HG03558 (cell line): Measurements from ENCODE around the gene C19orf44.
"Not testable (repeated sequence)": the region's sequence is repeated elsewhere in the genome, so short reads cannot be mapped to it uniquely, and the experiment has no call there.

Source experiments
- ATAC-seq: cut with Tn5 transposase; IDR thresholded peaks from one replicate; pipeline ENCODE4 v1.9.1; 2021; ENCODE audit warnings: moderate number of reproducible peaks; ENCODE audit not compliant: unreplicated experiment; ENCODE audit errors: extremely low read depth

Gene C19orf44

GRCh38 chr19:16495982-16496612 lies at the start of gene C19orf44, which contains the start of gene CALR3:
C19orf44 (plus strand) TSS chr19:16496394; CDS start chr19:16500793, 4,399 bp downstream.
CALR3 (minus strand) TSS chr19:16496167; CDS start chr19:16496129, 38 bp downstream.
- peak; percentile 82 for ATAC-seq

- ATAC-seq, result no peak
These were observed 49.3 kb upstream of the C19orf44 start for GRCh38 chr19:16446724-16447368.

- ATAC-seq, result not testable (repeated sequence)
These were observed 47.3 kb upstream of the C19orf44 start for GRCh38 chr19:16448872-16449271.

DNA sequence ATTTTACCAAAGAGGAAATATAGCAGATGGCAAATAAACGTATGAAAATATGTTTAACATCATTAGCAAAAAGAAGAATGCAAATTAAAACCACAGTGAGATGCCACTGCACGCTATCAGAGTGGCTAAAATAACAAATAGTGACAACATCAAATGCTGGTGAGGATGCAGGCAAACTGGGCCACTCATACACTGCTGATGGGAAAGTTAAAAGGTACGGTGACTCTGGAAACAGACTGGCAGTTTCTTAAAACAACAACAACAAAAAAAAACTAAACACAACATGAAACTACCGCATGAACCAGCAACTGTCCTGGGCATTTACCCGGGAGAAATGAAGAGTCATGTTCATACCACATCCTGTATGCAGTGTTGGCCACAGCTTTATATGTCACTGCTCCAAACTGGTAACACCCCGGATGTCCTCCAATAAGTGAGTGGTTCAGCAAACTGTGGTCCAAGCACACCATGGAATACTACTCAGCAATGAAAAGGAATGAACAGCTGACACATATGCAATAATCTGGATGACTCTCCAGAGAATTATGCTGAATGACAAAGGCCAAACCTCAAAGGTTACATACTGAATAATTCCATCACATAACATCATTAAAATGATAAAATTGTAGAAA lies 46.7 kb upstream of the C19orf44 start:
- no peak for ATAC-seq

DNA sequence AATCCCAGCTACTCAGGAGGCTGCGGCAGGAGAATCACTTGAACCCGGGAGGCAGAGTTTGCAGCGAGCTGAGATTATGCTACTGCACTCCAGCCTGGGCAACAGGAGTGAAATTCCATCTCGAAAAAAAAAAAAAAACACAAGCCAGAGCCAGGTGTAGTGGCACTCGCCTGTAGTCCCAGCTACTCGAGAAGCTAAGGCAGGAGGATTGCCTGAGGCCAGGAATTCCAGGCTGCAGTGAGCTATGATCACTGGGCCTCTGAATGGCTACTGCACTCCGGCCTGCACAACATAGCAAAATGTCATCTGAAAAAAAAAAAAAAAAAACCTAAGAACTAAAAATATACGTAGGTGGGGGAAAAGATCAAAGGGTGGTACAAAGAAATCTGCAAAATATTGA lies 43.9 kb upstream of the C19orf44 start:
- ATAC-seq, result no peak

DNA sequence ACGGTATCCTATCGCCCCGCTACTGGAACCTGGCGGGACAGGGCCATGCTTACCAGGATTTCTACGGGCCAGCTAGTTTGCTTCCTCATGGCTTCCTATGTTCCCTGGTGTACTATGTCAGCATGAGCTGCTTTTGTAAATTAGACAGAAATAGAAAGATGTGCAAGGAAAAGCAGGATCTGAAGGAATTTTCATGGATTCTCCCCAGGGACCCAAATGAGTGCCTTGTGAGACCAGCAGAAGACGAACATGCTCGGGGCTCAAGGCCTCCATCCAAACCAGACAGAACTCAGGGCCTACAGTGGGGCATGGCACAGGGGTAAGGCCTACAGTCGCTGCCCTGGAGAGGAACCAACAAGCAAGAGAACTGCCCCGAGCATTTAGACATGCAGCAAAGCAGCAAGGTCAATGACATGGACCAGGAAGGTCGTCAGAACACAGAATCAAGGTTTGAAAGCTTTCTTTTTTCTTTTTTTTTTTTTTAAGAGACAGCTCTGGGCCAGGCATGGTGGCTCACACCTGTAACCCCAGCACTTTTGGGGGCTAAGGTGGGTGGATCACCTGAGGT lies 41.8 kb upstream of the C19orf44 start:
- ATAC-seq, result no peak

DNA sequence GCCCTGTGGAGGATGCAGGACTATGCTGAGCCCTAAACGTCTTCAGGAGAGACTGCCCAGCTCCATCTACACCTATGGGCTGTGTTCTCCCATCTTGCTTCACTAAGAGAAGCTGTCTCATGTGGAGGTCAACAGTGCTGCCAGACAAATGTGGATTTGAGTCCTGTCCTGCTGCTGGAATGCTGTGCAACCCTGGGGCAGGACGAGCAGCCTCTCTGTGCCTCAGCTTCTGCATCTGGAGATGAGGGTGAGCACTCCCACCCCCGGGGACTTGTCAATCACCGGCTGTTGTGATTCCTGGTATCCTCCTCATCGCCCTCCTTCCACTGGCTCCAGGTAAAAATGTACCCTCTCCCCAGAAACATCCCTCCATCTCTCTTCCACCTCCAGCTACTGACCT lies 40.7 kb upstream of the C19orf44 start:
- ATAC-seq, result no peak

DNA sequence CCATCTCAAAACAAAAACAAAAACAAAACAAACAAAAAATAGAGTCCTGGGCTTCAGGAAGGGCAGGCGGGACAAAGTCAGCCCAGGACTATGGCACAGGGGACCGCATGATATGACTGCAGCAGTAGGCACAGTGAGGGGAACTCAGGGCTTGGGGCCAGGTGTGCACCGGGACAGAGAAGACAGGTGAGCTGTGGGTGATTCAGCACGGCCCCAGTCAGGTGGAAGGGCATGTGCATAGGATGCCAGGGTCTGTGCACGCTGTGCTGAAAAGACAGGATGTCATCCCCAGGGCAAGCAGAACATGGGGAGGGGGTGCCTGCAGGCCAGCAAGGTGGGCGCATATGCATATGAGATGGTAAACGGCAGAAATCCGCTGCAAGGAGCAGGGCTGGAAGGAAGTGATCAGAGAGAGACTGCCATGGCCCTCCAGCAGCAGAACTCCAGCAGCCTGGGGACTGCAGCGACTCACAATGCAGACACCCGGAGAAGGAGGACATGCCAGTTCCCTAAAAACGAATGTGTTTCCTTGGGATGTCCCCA lies 39.5 kb upstream of the C19orf44 start:
- no peak for ATAC-seq

DNA sequence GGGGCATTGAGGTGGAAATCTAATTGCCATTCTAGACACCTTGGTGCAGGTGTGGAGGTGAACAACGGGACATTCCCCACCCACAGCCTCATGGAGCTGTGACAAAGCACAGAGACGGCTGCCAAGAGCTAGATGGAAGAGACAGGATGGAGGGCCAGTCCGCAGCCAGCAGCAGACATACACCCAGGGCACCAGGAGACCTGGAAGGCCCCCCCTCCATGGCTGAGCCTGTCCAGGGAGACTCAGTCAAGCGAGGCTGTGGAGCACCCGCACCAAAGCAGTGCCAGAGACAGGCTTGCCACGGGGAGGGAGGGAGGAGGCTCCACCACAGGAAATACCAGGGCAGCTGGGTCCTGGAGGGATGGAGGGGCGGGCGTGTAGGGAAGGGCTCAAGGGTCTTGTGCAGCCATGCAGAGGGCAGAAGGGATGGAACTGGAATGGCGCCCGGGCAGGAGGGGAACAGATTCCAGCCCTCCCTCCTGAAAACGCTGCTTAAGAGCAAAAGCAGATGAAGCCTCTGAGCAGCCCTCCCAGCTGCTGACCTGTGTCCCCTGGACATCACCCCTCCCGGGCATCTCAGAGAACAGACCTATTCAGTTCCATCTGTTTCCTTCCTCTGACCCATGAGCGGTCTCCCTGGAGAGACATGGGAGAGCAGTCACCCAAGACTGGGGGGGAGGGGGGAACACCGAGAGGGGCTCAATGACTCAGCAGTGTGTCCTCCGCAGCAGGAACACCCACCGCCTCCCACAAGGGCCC lies 38.8 kb upstream of the C19orf44 start:
- no peak for ATAC-seq

DNA sequence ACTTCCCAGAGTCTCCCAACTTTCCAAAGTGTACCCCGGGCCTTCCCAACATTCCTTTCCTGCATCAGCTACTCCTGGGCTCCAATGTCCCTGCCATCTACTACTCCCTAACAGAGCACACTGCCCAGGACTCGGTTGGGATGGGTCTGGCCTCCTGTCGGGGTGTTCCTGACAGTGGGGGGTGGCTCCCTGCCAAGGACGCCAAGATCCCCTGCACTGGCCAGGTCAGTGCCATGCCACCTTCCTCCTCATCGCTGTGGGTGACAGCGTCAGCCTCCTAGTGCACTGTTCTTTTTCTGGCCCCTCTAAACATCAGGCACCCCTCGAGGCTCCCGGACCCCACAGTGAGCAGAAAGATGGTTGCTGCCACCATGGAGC lies 38.3 kb upstream of the C19orf44 start:
- no peak for ATAC-seq

- no peak for ATAC-seq
These were observed 37.5 kb upstream of the C19orf44 start for GRCh38 chr19:16458391-16459341.

DNA sequence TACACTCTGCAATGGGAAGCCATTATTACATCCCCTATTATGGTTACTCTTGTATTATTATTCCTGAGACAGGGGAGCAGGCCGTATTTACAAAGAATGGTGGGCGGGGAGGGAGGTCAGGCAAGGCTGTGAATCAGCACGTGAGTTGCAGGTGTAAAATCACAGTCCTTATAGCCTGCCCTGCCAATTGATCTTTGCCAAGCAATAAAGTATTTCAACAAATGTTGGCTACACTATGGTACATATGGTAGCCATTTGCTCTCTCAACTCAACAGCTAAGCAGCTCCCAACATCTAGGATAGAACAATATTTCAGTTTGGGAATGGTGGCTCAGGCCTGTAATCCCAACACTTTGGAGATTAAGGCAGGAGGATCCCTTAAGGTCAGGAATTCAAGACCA lies 36.5 kb upstream of the C19orf44 start:
- ATAC-seq, result no peak

- ATAC-seq, result no peak
These were observed 35.7 kb upstream of the C19orf44 start for GRCh38 chr19:16460454-16460853.

GRCh38 chr19:16461630-16462051 lies 34.6 kb upstream of the C19orf44 start:
- ATAC-seq, result no peak

DNA sequence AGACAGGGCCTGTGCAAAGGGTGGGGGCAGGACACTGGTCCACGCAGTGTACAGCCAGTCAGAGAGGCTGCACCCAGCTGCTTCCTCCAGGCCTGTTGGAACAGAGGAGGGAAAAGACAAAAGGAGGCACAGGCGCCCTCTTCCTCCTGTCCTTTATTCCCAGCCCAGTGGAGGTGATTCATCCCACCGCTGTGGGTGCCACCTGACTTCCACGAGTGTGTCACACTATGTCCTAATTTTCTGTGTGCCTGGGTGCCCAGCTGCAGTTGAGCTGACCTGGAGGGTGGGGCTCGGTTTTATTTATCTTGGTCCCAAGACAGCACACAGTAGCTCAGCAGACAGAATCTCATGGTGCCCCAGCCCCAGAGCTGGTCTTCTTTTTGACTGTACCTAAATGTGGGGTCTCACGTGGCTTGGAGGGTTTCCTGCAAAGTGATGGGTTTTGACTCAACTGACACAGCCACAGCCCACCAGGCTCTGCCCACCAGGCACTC lies 33.4 kb upstream of the C19orf44 start:
- no peak for ATAC-seq

- no peak for ATAC-seq
These were observed 32.7 kb upstream of the C19orf44 start for GRCh38 chr19:16463341-16463990.

- no peak for ATAC-seq
These were observed 32.1 kb upstream of the C19orf44 start for GRCh38 chr19:16463991-16464575.

- no peak for ATAC-seq
These were observed 31.0 kb upstream of the C19orf44 start for GRCh38 chr19:16465239-16465638.
